HG03439 (cell line): Measurements from ENCODE around the gene TLCD4.
A peak's percentile ranks its signal among the peaks of the same experiment; 100 is the strongest.

ENCODE experiments used
- ATAC-seq: cut with Tn5 transposase; IDR thresholded peaks from one replicate; pipeline ENCODE4 v1.9.1; 2021; ENCODE audit warnings: mild to moderate bottlenecking, moderate library complexity; ENCODE audit not compliant: unreplicated experiment

Gene TLCD4

GRCh38 chr1:95094923-95095322 lies 22.2 kb upstream of the TLCD4 start:
- no peak for ATAC-seq

GRCh38 chr1:95095833-95096217 lies 21.3 kb upstream of the TLCD4 start:
- peak; percentile 96 for ATAC-seq

- peak; percentile 53 for ATAC-seq
Observed at GRCh38 chr1:95096218-95096841, 20.8 kb upstream of the TLCD4 start.

DNA sequence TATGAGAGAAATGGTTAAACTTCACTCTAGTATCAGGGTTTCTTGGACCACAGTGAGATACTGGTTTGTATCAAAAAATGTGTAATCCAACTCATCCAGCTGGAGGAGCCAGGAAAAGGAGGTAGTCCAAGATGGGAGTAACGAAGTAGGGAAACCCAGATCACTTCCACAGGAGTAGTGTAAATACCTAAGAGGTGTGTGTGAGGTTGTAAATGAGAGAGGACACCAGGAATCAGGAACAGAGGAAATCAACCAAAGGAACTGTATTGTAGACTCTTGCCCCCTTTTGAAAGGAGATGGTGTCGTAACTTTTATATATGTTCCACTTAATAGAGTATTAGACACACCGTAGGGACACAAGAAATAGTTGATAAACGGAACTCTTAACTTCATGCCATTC lies 19.7 kb upstream of the TLCD4 start:
- no peak for ATAC-seq

DNA sequence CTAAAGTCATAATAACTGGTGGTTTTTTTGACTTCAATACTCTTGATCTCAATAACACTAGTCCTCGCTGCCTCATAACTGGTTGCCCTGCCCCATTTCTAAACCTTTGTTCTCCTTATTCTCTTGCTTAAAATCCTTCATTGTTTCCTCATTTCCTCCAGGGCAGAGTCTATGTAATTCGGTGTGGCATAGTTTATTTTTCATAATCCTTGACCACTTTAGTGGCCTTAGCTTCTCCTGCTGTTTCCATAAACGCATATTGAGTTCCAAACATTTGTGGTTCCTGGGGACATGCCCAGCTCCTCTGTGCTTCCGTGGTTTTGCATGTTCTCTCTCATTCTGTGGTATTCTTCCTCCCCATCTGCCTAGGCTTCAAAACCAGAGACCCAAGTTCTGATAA lies 19.0 kb upstream of the TLCD4 start:
- ATAC-seq = no peak

- no peak for ATAC-seq
Observed at GRCh38 chr1:95108792-95109191, 8.4 kb upstream of the TLCD4 start.

DNA sequence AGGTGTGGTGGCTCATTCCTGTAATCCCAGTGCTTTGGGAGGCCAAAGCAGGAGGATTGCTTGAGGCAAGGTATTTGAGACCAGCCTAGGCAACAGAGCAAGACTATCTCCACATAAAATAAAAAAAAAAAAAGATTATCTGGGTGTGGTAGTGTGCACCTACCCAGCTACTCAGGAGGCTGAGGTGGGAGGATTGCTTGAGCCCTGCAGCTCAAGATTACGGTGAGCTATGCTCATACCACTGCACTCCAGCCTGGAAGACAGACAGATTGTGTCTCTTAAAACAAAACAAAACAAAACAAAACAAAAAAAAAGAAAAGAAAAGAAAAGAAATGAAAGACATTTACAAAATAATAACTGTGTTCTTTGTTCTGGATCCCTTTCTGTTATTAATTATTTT lies 6.1 kb upstream of the TLCD4 start:
- no peak for ATAC-seq

DNA sequence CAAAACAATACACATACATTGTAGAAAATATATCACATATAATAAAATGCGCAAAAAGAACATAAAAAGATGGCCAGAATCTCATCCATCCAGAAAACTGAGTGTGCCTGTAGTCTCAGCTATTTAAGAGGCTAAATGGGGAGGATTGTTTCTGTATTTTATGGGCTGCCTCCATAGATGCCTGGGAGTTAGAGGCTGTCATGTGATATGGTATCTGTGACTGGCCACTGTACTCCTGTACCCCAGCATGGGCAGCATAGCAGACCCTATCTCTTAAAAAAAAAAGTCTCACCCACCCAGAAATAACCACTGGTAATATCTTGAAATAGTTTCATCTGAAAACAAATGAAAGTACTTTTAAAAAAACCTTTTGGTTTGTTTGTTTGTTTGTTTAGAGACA lies 3.5 kb upstream of the TLCD4 start:
- ATAC-seq = no peak

GRCh38 chr1:95115708-95116137 lies 1.4 kb upstream of the TLCD4 start:
- no peak for ATAC-seq

GRCh38 chr1:95116580-95117206 lies 462 bp upstream of the TLCD4 start:
- peak; percentile 53 for ATAC-seq

DNA sequence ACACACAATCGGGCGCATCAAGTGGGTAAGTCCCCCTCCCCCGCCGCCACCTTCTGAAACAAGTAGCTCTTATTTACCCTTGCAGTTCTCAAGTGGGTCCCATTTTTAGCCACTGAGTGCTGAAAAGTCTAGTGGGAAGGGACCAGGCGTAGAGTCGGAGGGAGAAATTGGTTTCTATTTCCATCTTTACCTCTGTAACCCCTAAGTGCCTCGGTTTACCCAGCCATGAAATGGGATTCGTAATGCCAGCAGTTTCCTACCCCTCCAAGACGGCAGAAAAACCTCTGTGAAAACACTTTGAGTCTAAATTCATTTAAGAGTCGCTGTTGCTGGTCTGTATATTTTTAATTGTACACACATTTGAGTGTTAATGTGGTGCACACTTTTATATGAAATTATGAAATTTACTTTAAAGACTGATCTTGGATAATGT lies 928 bp downstream of the TLCD4 start:
- ATAC-seq = no peak

GRCh38 chr1:95118710-95119109 lies 1.6 kb downstream of the TLCD4 start:
- no peak for ATAC-seq

DNA sequence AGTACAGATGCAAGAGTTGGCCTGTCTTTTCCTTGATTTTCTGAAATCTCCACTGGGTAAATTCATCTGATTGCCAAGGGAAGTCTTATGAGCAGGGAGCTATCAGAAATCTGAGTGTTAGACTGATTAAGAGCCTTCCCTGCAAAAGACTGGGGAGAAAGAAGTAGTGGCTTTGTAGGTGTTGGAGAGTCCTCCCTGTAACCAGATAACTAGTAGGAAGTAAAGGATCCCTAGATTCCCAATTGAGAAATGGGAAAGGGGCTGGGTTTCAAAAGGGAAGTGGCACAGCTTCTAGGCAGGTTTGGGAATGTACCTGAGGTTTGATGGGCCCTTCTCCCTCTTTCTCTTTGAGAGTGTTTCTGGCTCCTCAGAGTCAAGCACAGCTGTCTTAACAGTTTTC lies 2.1 kb downstream of the TLCD4 start:
- ATAC-seq = no peak

DNA sequence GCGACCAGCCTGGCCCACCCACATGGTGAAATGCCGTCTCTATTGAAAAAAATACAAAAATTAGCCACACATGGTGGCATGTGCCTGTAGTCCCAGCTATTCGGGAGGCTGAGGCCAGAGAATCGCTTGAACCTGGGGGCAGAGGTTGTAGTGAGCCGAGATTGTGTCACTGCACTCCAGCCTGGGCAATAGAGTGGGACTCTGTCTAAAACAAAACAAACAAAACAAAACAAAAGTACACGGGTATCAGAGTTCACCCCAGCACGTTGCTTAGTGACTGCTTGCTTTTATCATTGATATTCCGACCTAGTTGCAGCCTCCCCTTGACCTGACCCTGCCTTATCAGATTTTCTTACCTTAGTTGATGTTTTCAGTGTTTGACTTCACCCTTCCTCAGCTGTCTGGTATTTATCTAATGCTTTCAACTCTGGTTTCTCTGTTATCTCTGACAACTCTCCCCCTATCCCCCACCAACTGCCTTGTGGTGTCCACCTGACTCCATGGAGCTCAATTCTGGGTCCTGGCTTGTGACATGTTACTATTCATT lies 5.1 kb downstream of the TLCD4 start:
- no peak for ATAC-seq

- no peak for ATAC-seq
Observed at GRCh38 chr1:95124342-95124741, 7.2 kb downstream of the TLCD4 start.

DNA sequence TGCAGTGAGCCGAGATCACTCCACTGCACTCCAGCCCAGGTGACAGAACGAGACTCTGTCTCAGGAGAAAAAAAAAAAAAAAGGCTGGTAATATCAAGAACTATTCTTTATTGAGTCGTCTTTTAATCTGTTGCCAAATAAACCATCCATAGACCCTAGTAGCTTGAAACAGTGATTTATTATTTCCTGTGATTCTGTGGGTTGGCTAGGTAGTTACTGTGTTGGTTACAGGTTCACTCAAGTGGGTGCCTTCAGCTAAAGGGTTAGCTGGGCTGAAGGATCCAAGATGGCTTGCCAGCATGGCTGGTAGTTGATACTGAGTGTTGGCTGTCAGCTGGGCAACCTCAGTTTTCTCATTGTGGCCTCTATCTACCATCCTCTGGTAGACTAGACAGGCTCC lies 9.2 kb downstream of the TLCD4 start:
- no peak for ATAC-seq

GRCh38 chr1:95126846-95127245 lies 9.7 kb downstream of the TLCD4 start:
- ATAC-seq = no peak

DNA sequence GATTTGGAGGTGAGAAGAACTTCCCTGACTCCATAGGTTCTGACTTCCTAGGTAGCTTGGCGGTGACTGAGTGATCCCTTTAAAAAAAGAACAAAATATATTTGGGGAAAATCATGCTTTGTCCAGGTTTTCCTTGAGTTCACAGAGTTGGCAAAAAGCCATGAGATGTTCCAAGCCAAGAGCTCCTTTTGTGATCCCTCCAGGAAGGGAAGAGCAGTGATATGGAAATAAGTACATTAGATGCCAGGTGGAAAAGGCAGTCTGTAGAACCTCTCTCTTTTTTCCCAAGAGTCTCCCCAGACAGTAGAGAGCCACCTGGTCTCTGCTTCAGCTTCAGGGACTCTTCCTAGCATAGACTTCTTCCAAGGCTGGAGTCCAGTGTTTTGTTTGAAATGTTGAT lies 10.2 kb downstream of the TLCD4 start:
- ATAC-seq = no peak

GRCh38 chr1:95132762-95133161 lies 15.6 kb downstream of the TLCD4 start:
- ATAC-seq = no peak

- no peak for ATAC-seq
Observed at GRCh38 chr1:95133687-95134086, 16.5 kb downstream of the TLCD4 start.

DNA sequence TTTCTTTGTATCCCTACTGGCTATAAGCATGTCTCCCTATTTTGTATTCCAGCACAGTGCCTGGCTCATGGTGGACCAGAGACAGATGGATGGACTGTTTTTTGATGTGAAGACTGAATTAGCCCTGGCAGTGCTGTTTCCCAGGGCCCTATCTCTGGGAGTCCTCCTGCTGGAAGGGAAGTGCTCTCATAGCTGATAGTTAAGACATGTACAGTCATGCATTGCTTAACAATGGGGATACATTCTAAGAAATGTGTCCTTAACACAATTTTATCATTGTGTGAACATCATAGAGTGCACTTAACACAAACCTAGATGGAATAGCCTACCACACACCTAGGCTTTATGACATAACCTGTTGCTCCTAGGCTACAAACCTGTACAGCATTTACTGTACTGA lies 21.1 kb downstream of the TLCD4 start:
- no peak for ATAC-seq

DNA sequence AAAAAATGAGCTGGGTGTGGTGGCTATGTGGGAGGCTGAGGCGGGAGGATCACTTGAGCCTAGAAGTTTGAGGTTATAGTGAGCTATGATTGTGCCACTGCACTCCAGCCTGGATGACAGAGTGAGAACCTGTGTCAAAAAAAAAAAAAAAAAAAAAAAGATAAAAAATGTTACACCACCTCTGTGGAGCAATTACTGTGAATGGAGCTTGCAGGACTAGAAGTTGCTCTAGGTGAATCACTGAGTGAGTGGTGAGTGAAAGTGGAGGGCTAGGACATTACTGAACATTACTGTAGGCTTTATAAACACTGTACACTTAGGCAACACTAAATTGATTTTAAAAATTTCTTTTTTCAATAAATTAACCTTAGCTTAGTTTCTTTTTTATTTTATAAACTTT lies 21.9 kb downstream of the TLCD4 start:
- ATAC-seq = no peak

DNA sequence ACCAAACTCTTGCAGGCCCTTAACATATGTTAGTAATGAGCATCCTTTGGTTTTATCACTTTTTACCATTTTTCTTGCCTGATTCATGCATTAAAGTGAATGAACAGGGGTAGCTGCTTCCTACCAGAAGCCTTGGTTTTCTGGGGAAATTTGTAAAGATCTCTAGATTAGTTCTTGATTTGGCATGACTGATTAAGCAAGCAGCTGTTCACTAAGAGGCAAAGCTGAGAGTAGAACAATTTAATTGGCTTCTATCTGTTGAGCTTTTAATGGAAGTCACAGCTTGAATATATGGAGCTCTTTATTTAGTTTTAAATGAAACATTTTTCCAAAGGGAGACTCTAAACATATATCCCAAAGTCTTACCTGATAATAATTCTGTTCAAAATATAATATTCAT lies 23.6 kb downstream of the TLCD4 start:
- ATAC-seq = no peak
